ENCODE data around the gene CAMP. TPM values are rescaled to one million over a fixed set of nuclear protein-coding genes. Genes with fewer than 3 reads are reported as not detected.

Gene CAMP
- total RNA-seq, 2 donors from 2014 or later: 2.4 TPM; not detected in 1

GRCh38 chr3:48245136-48245535 lies 21.8 kb downstream of the CAMP start:
- H3K4me1 ChIP-seq (replicated peaks): no peaks in the 10 kb centered on the region
- no peaks in the 10 kb centered on the region for H3K27me3 ChIP-seq (replicated peaks; ENCODE audit: insufficient read depth)
- H3K4me3 ChIP-seq: no peak overlapping the region
- TF ChIP-seq POLR2AphosphoS5 (IDR thresholded peaks at IDR 0.05): no peak
- TF ChIP-seq CTCF (IDR thresholded peaks at IDR 0.05): no peak
- TF ChIP-seq POLR2A (IDR thresholded peaks at IDR 0.05): no peak
- intact Hi-C loops (cut with DNase I): no loop called here
- H3K36me3 ChIP-seq: no peaks in the 10 kb centered on the region
- DNase-seq (ENCODE audit: low spot score): no peak
- 96% methylated on average over 7 of the region's 7 CpGs for WGBS
- no peaks in the 10 kb centered on the region for H3K9me3 ChIP-seq
- no peak overlapping the region for H3K27ac ChIP-seq

GRCh38 chr3:48247401-48247811 lies 24.1 kb downstream of the CAMP start:
- Histone ChIP-seq H3K27ac (no peak overlapping the region), H3K9me3 (no peaks in the 10 kb centered on the region), H3K36me3 (no peaks in the 10 kb centered on the region), H3K4me3 (no peak overlapping the region), H3K27me3 (replicated peaks; ENCODE audit: insufficient read depth) (no peaks in the 10 kb centered on the region), H3K4me1 (replicated peaks) (no peaks in the 10 kb centered on the region)
- TF ChIP-seq CTCF (IDR thresholded peaks at IDR 0.05): no peak
- no peak for TF ChIP-seq POLR2A (IDR thresholded peaks at IDR 0.05)
- TF ChIP-seq POLR2AphosphoS5 (IDR thresholded peaks at IDR 0.05): no peak
- WGBS: 89% methylated on average over 1 of the region's 1 CpG
- intact Hi-C loops (cut with DNase I): no loop called here
- DNase-seq (ENCODE audit: low spot score): no peak

GRCh38 chr3:48248095-48248850 lies 25.0 kb downstream of the CAMP start:
- no peak overlapping the region for H3K27ac ChIP-seq
- DNase-seq (ENCODE audit: low spot score): no peak
- no peaks in the 10 kb centered on the region for H3K36me3 ChIP-seq
- H3K4me1 ChIP-seq (replicated peaks): no peaks in the 10 kb centered on the region
- intact Hi-C loops (cut with DNase I): no loop called here
- 85% methylated on average over 4 of the region's 4 CpGs for WGBS
- TF ChIP-seq CTCF (IDR thresholded peaks at IDR 0.05) (no peak), POLR2A (IDR thresholded peaks at IDR 0.05) (no peak), POLR2AphosphoS5 (IDR thresholded peaks at IDR 0.05) (no peak)
- H3K27me3 ChIP-seq (replicated peaks; ENCODE audit: insufficient read depth): no peaks in the 10 kb centered on the region
- no peak overlapping the region for H3K4me3 ChIP-seq
- H3K9me3 ChIP-seq: no peaks in the 10 kb centered on the region

- 97% methylated on average over 8 of the region's 8 CpGs for WGBS
- intact Hi-C loops (cut with DNase I): no loop called here
- H3K4me1 ChIP-seq (replicated peaks): no peaks in the 10 kb centered on the region
- H3K27ac ChIP-seq: no peak overlapping the region
- no peak overlapping the region for H3K4me3 ChIP-seq
- H3K36me3 ChIP-seq: no peaks in the 10 kb centered on the region
- H3K9me3 ChIP-seq: no peaks in the 10 kb centered on the region
- H3K27me3 ChIP-seq (replicated peaks; ENCODE audit: insufficient read depth): no peaks in the 10 kb centered on the region
- TF ChIP-seq CTCF (IDR thresholded peaks at IDR 0.05): no peak
- TF ChIP-seq POLR2AphosphoS5 (IDR thresholded peaks at IDR 0.05): no peak
- DNase-seq (ENCODE audit: low spot score): no peak
Measured at GRCh38 chr3:48256557-48256956, 33.3 kb downstream of the CAMP start.

- no peak overlapping the region for H3K4me3 ChIP-seq
- intact Hi-C loops (cut with DNase I): no loop called here
- TF ChIP-seq POLR2AphosphoS5 (IDR thresholded peaks at IDR 0.05) (no peak), CTCF (IDR thresholded peaks at IDR 0.05) (no peak)
- H3K4me1 ChIP-seq (replicated peaks): no peaks in the 10 kb centered on the region
- H3K36me3 ChIP-seq: no peaks in the 10 kb centered on the region
- 93% methylated on average over 1 of the region's 1 CpG for WGBS
- no peaks in the 10 kb centered on the region for H3K27me3 ChIP-seq (replicated peaks; ENCODE audit: insufficient read depth)
- no peaks in the 10 kb centered on the region for H3K9me3 ChIP-seq
- DNase-seq (ENCODE audit: low spot score): no peak
- H3K27ac ChIP-seq: no peak overlapping the region
Measured at GRCh38 chr3:48258530-48258929, 35.2 kb downstream of the CAMP start.
